Smooth muscle cell (in vitro differentiated cells): ENCODE data around the gene EPHA1. TPM values are rescaled to one million over a fixed set of nuclear protein-coding genes. Genes with fewer than 3 reads are reported as not detected.

Experiments
- DNase-seq: peaks from one replicate; lab custom pipeline; 2025; ENCODE audit not compliant: unreplicated experiment; lab: John Stamatoyannopoulos, UW
- H2AFZ ChIP-seq: fragments of 200-600 bp; sonication (generic); 2 replicates; pipeline ENCODE4 v1.6.0; 2016; ENCODE audit warnings: antibody characterized with exemption, low read depth, mild to moderate bottlenecking
- H3F3A ChIP-seq: fragments of 200-600 bp; sonication (generic); 2 replicates; pipeline ENCODE4 v1.6.0; 2017; ENCODE audit warnings: antibody characterized with exemption, low read depth
- H3K27ac ChIP-seq: fragments of 200-600 bp; sonication (generic); 2 replicates; pipeline ENCODE4 v1.5.1; 2016; ENCODE audit warnings: low read depth, mild to moderate bottlenecking
- H3K27me3 ChIP-seq: fragments of 200-600 bp; sonication (generic); 2 replicates; pipeline ENCODE4 v1.6.1; 2016; ENCODE audit warnings: low read depth, mild to moderate bottlenecking
- H3K36me3 ChIP-seq: fragments of 200-600 bp; sonication (generic); 2 replicates; pipeline ENCODE4 v1.5.1; 2016; ENCODE audit warnings: low read depth
- H3K4me1 ChIP-seq: fragments of 200-600 bp; sonication (generic); 2 replicates; pipeline ENCODE4 v1.5.1; 2016; ENCODE audit warnings: low read depth
- H3K4me2 ChIP-seq: fragments of 200-600 bp; sonication (generic); 2 replicates; pipeline ENCODE4 v1.6.0; 2016; ENCODE audit warnings: mild to moderate bottlenecking
- H3K4me3 ChIP-seq: fragments of 200-600 bp; sonication (generic); 2 replicates; pipeline ENCODE4 v1.5.1; 2016; ENCODE audit warnings: mild to moderate bottlenecking
- H3K79me2 ChIP-seq: fragments of 200-600 bp; sonication (generic); 2 replicates; pipeline ENCODE4 v1.6.0; 2016; ENCODE audit warnings: low read depth, mild to moderate bottlenecking
- H3K9ac ChIP-seq: fragments of 200-600 bp; sonication (generic); 2 replicates; pipeline ENCODE4 v1.6.0; 2016; ENCODE audit warnings: low read depth
- H3K9me3 ChIP-seq: fragments of 200-600 bp; sonication (generic); replicated peaks from 2 replicates; pipeline ENCODE4 v1.5.1; 2016; ENCODE audit warnings: low read depth
- H4K20me1 ChIP-seq: fragments of 200-600 bp; sonication (generic); 2 replicates; pipeline ENCODE4 v1.6.0; 2016; ENCODE audit warnings: low read depth
- WGBS: methylation state at CpG from one replicate; pipeline ENCODE4 v1.1.7; 2016; ENCODE audit warnings: low lambda C conversion rate; 5-methylcytosine and 5-hydroxymethylcytosine counted together
- polyA plus RNA-seq: library from polyadenylated mRNA; unstranded; fragments of >200 nt; fragmentation: Nextera tagmentation; extraction: Ambion mirVana; gene quantifications from 2 replicates; pipeline ENCODE4 v1.2.1, GENCODE V29; 2016
- total RNA-seq: library from RNA; depleted of rRNA; stranded (reverse); fragments of >200 nt; gene quantifications from 2 replicates; pipeline ENCODE4 v1.2.3, GENCODE V29; 2014
- TF ChIP-seq, protein P1 (sequence below): fragments of 200-600 bp; sonication (generic); IDR thresholded peaks from 2 replicates; pipeline ENCODE4 v1.5.1; 2017; ENCODE audit warnings: borderline replicate concordance, mild to moderate bottlenecking, antibody characterized with exemption; ENCODE audit not compliant: insufficient read depth, poor library complexity, severe bottlenecking

EPHA1 gene
- total and polyA plus RNA-seq, 2 experiments from 2014 or later: 8.7 to 19.1 TPM

DNA sequence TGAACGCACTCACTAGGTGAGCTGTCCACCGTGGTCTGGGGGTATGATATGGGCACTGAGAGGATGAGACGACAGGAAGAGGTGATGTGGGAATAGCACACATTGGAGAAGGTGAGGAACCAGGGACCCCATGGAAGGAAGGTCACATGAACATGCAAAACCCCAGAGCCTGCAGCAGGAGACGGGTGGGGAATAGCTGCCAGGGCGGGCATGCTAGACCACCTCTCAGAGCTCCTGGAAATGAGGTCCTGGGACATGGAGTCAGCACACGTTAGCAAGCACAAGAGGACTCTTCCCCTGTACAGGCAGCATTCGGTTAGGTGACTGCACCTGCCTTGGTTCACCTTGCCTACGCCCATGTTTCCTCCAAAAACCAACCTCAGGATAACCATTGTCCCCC, 54.3 kb downstream of the EPHA1 start:
- Histone ChIP-seq H3F3A (no peaks in the 10 kb centered on the region), H3K4me1 (peaks cover 15% of the 10 kb centered on the region), H4K20me1 (no peaks in the 10 kb centered on the region), H3K9ac (no peak overlapping the region), H3K4me3 (no peak overlapping the region), H3K27ac (no peak overlapping the region), H3K4me2 (no peak overlapping the region), H3K9me3 (no peaks in the 10 kb centered on the region), H3K36me3 (no peaks in the 10 kb centered on the region), H3K27me3 (peaks cover 2% of the 10 kb centered on the region), H3K79me2 (no peaks in the 10 kb centered on the region), H2AFZ (no peak overlapping the region)
- no peak for DNase-seq
- WGBS: 93% methylated on average over 8 of the region's 8 CpGs
- TF ChIP-seq, protein P1, sequence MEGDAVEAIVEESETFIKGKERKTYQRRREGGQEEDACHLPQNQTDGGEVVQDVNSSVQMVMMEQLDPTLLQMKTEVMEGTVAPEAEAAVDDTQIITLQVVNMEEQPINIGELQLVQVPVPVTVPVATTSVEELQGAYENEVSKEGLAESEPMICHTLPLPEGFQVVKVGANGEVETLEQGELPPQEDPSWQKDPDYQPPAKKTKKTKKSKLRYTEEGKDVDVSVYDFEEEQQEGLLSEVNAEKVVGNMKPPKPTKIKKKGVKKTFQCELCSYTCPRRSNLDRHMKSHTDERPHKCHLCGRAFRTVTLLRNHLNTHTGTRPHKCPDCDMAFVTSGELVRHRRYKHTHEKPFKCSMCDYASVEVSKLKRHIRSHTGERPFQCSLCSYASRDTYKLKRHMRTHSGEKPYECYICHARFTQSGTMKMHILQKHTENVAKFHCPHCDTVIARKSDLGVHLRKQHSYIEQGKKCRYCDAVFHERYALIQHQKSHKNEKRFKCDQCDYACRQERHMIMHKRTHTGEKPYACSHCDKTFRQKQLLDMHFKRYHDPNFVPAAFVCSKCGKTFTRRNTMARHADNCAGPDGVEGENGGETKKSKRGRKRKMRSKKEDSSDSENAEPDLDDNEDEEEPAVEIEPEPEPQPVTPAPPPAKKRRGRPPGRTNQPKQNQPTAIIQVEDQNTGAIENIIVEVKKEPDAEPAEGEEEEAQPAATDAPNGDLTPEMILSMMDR: no peak

DNA sequence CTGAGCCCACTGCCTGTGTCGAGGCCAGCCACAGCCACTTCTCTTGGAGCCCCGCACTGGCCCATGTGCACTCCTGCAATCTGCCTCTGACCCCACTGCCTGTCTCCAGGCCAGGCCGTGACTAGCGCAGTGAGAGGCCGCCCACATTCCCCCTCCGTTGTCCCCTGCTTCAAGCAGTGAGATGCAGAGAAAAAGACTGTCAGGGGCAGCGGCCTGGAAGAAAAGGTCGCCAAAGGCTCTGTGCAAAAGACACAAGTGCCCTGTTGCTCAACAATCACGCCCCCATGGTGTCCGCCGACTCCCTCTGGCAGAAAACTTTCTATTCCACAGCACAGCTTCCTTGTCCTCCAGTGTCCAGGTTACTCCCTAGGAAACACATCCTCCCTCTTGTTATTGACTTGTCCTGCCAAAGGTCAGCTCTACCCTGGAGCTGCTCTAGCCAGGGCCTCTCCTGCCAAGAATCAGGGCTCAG, 56.1 kb downstream of the EPHA1 start:
- Histone ChIP-seq H3K4me2 (no peak overlapping the region), H3K27me3 (no peaks in the 10 kb centered on the region), H3K4me1 (peaks cover 15% of the 10 kb centered on the region), H3K27ac (no peak overlapping the region), H3K9me3 (no peaks in the 10 kb centered on the region), H2AFZ (no peak overlapping the region), H3K4me3 (no peak overlapping the region), H3F3A (no peaks in the 10 kb centered on the region), H3K79me2 (no peaks in the 10 kb centered on the region), H3K36me3 (no peaks in the 10 kb centered on the region), H4K20me1 (no peaks in the 10 kb centered on the region), H3K9ac (no peak overlapping the region)
- TF ChIP-seq, protein P1: no peak
- WGBS: 83% methylated on average over 11 of the region's 11 CpGs
- DNase-seq: no peak

DNA sequence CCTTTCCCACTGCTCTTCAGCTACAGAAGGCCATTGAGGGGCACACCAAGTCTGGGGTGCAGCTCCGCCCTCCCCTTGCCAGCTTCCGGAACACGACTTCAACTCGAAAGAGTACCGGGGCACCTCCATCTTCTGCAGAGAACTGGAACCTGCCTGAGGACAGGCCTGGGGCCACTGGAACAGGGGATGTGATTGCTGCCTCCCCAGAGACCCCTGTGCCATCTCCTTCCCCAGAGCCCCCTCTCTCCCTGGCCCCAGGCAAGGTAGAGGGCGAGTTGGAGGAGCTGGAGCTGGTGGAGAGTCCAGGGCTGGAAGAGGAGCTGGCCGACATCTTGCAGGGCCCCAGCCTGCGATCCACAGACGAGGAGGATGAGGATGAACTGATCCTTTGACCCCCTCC, 57.1 kb downstream of the EPHA1 start:
- H3K4me3 ChIP-seq: no peak overlapping the region
- DNase-seq: no peak
- no peak overlapping the region for H3K27ac ChIP-seq
- TF ChIP-seq, protein P1: no peak
- no peaks in the 10 kb centered on the region for H3K9me3 ChIP-seq
- WGBS: 95% methylated on average over 9 of the region's 9 CpGs
- no peak overlapping the region for H2AFZ ChIP-seq
- H3K4me2 ChIP-seq: no peak overlapping the region
- no peaks in the 10 kb centered on the region for H3K79me2 ChIP-seq
- H3K4me1 ChIP-seq: peaks cover 15% of the 10 kb centered on the region
- H4K20me1 ChIP-seq: no peaks in the 10 kb centered on the region
- no peaks in the 10 kb centered on the region for H3K36me3 ChIP-seq
- H3F3A ChIP-seq: no peaks in the 10 kb centered on the region
- H3K27me3 ChIP-seq: peaks cover 3% of the 10 kb centered on the region
- H3K9ac ChIP-seq: no peak overlapping the region

DNA sequence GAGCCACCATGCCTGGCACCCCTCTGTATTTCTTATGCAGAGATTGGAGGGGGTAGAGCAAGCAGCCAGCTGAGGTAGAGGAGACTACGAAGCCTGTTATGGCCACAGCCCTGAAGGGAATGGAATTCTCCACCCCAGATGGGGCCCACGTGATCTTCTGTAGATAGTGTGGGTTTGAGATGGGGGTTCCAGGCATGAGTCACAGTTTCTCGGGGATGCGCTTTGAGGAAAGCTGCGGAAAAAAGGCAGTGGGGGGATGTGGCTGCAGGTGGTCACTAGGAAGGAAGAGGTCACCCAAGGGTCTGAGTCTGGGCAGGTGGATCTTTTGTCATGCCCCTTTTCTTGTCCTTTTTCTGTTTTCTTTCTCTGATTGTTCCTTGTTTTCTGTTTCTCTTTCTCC, 57.6 kb downstream of the EPHA1 start:
- 60% methylated on average over 5 of the region's 5 CpGs for WGBS
- TF ChIP-seq, protein P1: no peak
- H3K4me1 ChIP-seq: peaks cover 15% of the 10 kb centered on the region
- no peak overlapping the region for H2AFZ ChIP-seq
- H3K4me2 ChIP-seq: no peak overlapping the region
- H3K4me3 ChIP-seq: no peak overlapping the region
- H4K20me1 ChIP-seq: no peaks in the 10 kb centered on the region
- H3K27ac ChIP-seq: no peak overlapping the region
- no peaks in the 10 kb centered on the region for H3K36me3 ChIP-seq
- no peak for DNase-seq
- no peaks in the 10 kb centered on the region for H3K9me3 ChIP-seq
- H3F3A ChIP-seq: no peaks in the 10 kb centered on the region
- H3K9ac ChIP-seq: no peak overlapping the region
- H3K27me3 ChIP-seq: peaks cover 8% of the 10 kb centered on the region
- H3K79me2 ChIP-seq: no peaks in the 10 kb centered on the region
